HEK293 (cell line): Measurements from ENCODE around the gene PTPRA.
A peak's percentile ranks its signal among the peaks of the same experiment; 100 is the strongest.

Source experiments
- CTCF ChIA-PET: fragments of 350-600 bp; formaldehyde crosslinking; extraction: SDS; loops from one replicate; lab custom pipeline; 2021; ENCODE audit warnings: antibody characterized with exemption; lab: Yijun Ruan, JAX
- POLR2A ChIA-PET: fragments of 300-600 bp; formaldehyde crosslinking; extraction: SDS; loops from one replicate; lab custom pipeline; 2020; ENCODE audit warnings: antibody characterized with exemption, inconsistent platforms; lab: Yijun Ruan, JAX
- H3K27ac ChIP-seq: fragments of 200-500 bp; sonication (Bioruptor generic); 2 replicates; pipeline ENCODE4 v1.5.1; 2014; ENCODE audit warnings: low read depth, low read length, control low read depth, inconsistent platforms; ENCODE audit errors: extremely low read depth
- H3K36me3 ChIP-seq, 2 experiments: fragments of 200-500 bp in 1 of 2; sonication (Bioruptor generic) in 1 of 2; 1 replicate in 1 of 2; 2 replicates in 1 of 2; pipeline ENCODE4 v1.5.1; 2014 to 2017; ENCODE audit warnings: inconsistent platforms in 2 of 2, low read length in 2 of 2; ENCODE audit not compliant: control insufficient read depth in 2 of 2, insufficient read depth in 1 of 2
- H3K4me1 ChIP-seq: fragments of 200-500 bp; sonication (Bioruptor generic); 2 replicates; pipeline ENCODE4 v1.5.1; 2014; ENCODE audit warnings: mild to moderate bottlenecking, low read length, inconsistent platforms; ENCODE audit not compliant: control insufficient read depth, insufficient read depth
- H3K4me3 ChIP-seq: 2 replicates; pipeline ENCODE4 v1.5.1; 2011; ENCODE audit warnings: low read depth, mild to moderate bottlenecking, control low read depth, low read length, moderate library complexity
- H3K9me3 ChIP-seq: fragments of 200-500 bp; sonication (Bioruptor generic); 2 replicates; pipeline ENCODE4 v1.5.1; 2014; ENCODE audit warnings: low read depth, low read length, inconsistent platforms; ENCODE audit not compliant: control insufficient read depth, insufficient read depth
- EGR2 ChIP-seq: fragments of 450-650 bp; formaldehyde crosslinking; IDR thresholded peaks from 2 replicates; pipeline ENCODE4 v1.5.1; 2016; ENCODE audit warnings: low read depth, missing biosample characterization, missing genetic modification characterization
- GLI2 ChIP-seq: fragments of 450-650 bp; formaldehyde crosslinking; IDR thresholded peaks from 2 replicates; pipeline ENCODE4; 2017; ENCODE audit warnings: missing biosample characterization, missing genetic modification characterization, low read depth, borderline replicate concordance
- HOXC10 ChIP-seq: sonication (generic); formaldehyde crosslinking; IDR thresholded peaks from 2 replicates; pipeline ENCODE4 v1.8.1; 2023; ENCODE audit warnings: mild to moderate bottlenecking, missing genetic modification reagents
- KLF1 ChIP-seq: fragments of 450-650 bp; formaldehyde crosslinking; IDR thresholded peaks from 2 replicates; pipeline ENCODE4 v1.5.1; 2016; ENCODE audit warnings: missing biosample characterization, missing genetic modification characterization
- KLF16 ChIP-seq: fragments of 450-650 bp; formaldehyde crosslinking; IDR thresholded peaks from 2 replicates; pipeline ENCODE4 v1.5.1; 2017; ENCODE audit warnings: missing biosample characterization, missing genetic modification characterization
- KLF8 ChIP-seq: fragments of 450-650 bp; formaldehyde crosslinking; IDR thresholded peaks from 2 replicates; pipeline ENCODE4 v1.5.1; 2016; ENCODE audit warnings: missing biosample characterization, missing genetic modification characterization
- SCRT1 ChIP-seq: fragments of 450-650 bp; formaldehyde crosslinking; IDR thresholded peaks from 2 replicates; pipeline ENCODE4 v1.5.1; 2016; ENCODE audit warnings: missing biosample characterization, missing genetic modification characterization, borderline replicate concordance
- SP3 ChIP-seq: fragments of 450-650 bp; formaldehyde crosslinking; IDR thresholded peaks from 2 replicates; pipeline ENCODE4 v1.5.1; 2016; ENCODE audit warnings: missing biosample characterization, missing genetic modification characterization
- ZBTB11 ChIP-seq: fragments of 450-650 bp; formaldehyde crosslinking; conservative IDR thresholded peaks from 2 replicates; pipeline ENCODE4 v1.5.1; 2016; ENCODE audit warnings: low read depth, missing biosample characterization, missing genetic modification characterization
- ZFP41 ChIP-seq: fragments of 450-650 bp; formaldehyde crosslinking; IDR thresholded peaks from 2 replicates; pipeline ENCODE4 v1.5.1; 2016; ENCODE audit warnings: missing biosample characterization, missing genetic modification characterization, borderline replicate concordance
- ZNF112 ChIP-seq: fragments of 450-650 bp; formaldehyde crosslinking; IDR thresholded peaks from 2 replicates; pipeline ENCODE4 v1.5.0; 2017; ENCODE audit warnings: missing biosample characterization, missing genetic modification characterization
- ZNF184 ChIP-seq: fragments of 450-650 bp; IDR thresholded peaks from 2 replicates; pipeline ENCODE4 v1.5.1; 2018; ENCODE audit warnings: missing biosample characterization, mild to moderate bottlenecking, missing genetic modification characterization
- ZNF19 ChIP-seq: fragments of 450-650 bp; formaldehyde crosslinking; IDR thresholded peaks from 2 replicates; pipeline ENCODE4; 2016; ENCODE audit warnings: missing biosample characterization, missing genetic modification characterization, low read depth
- ZNF248 ChIP-seq: fragments of 450-650 bp; formaldehyde crosslinking; IDR thresholded peaks from 2 replicates; pipeline ENCODE4 v1.5.1; 2017; ENCODE audit warnings: missing biosample characterization, missing genetic modification characterization
- ZNF280C ChIP-seq: fragments of 450-650 bp; formaldehyde crosslinking; IDR thresholded peaks from 2 replicates; pipeline ENCODE4 v1.5.1; 2016; ENCODE audit warnings: missing biosample characterization, missing genetic modification characterization
- ZNF366 ChIP-seq: fragments of 450-650 bp; formaldehyde crosslinking; conservative IDR thresholded peaks from 2 replicates; pipeline ENCODE4 v1.5.1; 2016; ENCODE audit warnings: missing biosample characterization, missing genetic modification characterization
- ZNF398 ChIP-seq: fragments of 450-650 bp; formaldehyde crosslinking; IDR thresholded peaks from 2 replicates; pipeline ENCODE4 v1.5.1; 2017; ENCODE audit warnings: missing biosample characterization, missing genetic modification characterization
- ZNF488 ChIP-seq: fragments of 450-650 bp; formaldehyde crosslinking; IDR thresholded peaks from 2 replicates; pipeline ENCODE4 v1.5.1; 2016; ENCODE audit warnings: missing biosample characterization, missing genetic modification characterization
- ZNF514 ChIP-seq: fragments of 450-650 bp; formaldehyde crosslinking; IDR thresholded peaks from 2 replicates; pipeline ENCODE4 v1.5.1; 2016; ENCODE audit warnings: missing biosample characterization, missing genetic modification characterization
- ZNF610 ChIP-seq: fragments of 450-650 bp; formaldehyde crosslinking; IDR thresholded peaks from 2 replicates; pipeline ENCODE4 v1.5.1; 2016; ENCODE audit warnings: missing biosample characterization, missing genetic modification characterization, borderline replicate concordance
- ZNF670 ChIP-seq: fragments of 450-650 bp; formaldehyde crosslinking; IDR thresholded peaks from 2 replicates; pipeline ENCODE4 v1.5.1; 2016; ENCODE audit warnings: missing biosample characterization, missing genetic modification characterization, low read depth
- ZNF76 ChIP-seq: fragments of 450-650 bp; formaldehyde crosslinking; IDR thresholded peaks from 2 replicates; pipeline ENCODE4; 2016; ENCODE audit warnings: low read depth, missing biosample characterization, missing genetic modification characterization, borderline replicate concordance
- ZNF843 ChIP-seq: fragments of 450-650 bp; formaldehyde crosslinking; IDR thresholded peaks from 2 replicates; pipeline ENCODE4 v1.5.1; 2016; ENCODE audit warnings: missing biosample characterization, missing genetic modification characterization
- ZSCAN4 ChIP-seq: fragments of 450-650 bp; formaldehyde crosslinking; IDR thresholded peaks from 2 replicates; pipeline ENCODE4 v1.5.1; 2017; ENCODE audit warnings: missing biosample characterization, missing genetic modification characterization
- ZSCAN5A ChIP-seq: fragments of 450-650 bp; formaldehyde crosslinking; IDR thresholded peaks from 2 replicates; pipeline ENCODE4 v1.5.1; 2016; ENCODE audit warnings: missing biosample characterization, missing genetic modification characterization
- ZXDB ChIP-seq: fragments of 450-650 bp; formaldehyde crosslinking; IDR thresholded peaks from 2 replicates; pipeline ENCODE4 v1.5.1; 2016; ENCODE audit warnings: missing biosample characterization, missing genetic modification characterization

The PTPRA gene

GRCh38 chr20:2872459-2873009, 747 bp upstream of the PTPRA start (continued):
- TF ChIP-seq ZNF398 (tag by site-specific recombination): peak; percentile 45; the same call in 1 of the 2 replicates
- TF ChIP-seq ZXDB (tag by site-specific recombination): no peak
- no peak for TF ChIP-seq GLI2
- peak; percentile 73 for TF ChIP-seq EGR2 (tag by site-specific recombination)
- no peak for TF ChIP-seq ZNF488 (tag by site-specific recombination)
- no peak for TF ChIP-seq ZNF76 (tag by site-specific recombination)
- TF ChIP-seq ZNF843 (tag by site-specific recombination): 0 out of 2 replicates have a peak, but pooled peaks have one; percentile 0
- no peak for TF ChIP-seq SCRT1 (tag by site-specific recombination)
- TF ChIP-seq ZNF670 (tag by site-specific recombination): no peak

- POLR2A ChIA-PET: interaction anchor here (1.0 kb wide), 4 partner anchors 16 to 227 kb away, joined by 3 to 7 read pairs (median 3); partner anchors contain the start of genes PCED1A and VPS16
- CTCF ChIA-PET: no interaction called here
- H3K27ac ChIP-seq: peak overlapping the region; percentile 87
- TF ChIP-seq ZNF514 (tag by site-specific recombination) (no peak), ZNF184 (tag by site-specific recombination) (no peak), ZNF248 (tag by site-specific recombination) (no peak), KLF1 (tag by site-specific recombination) (no peak), SP3 (tag by site-specific recombination) (peak; percentile 36), ZFP41 (no peak), SCRT1 (tag by site-specific recombination) (no peak), KLF8 (tag by site-specific recombination) (peak; percentile 13; the same call in 1 of the 2 replicates), ZSCAN5A (no peak), ZNF76 (tag by site-specific recombination) (no peak), ZNF19 (tag by site-specific recombination) (no peak), ZNF610 (tag by site-specific recombination) (no peak), ZNF366 (tag by site-specific recombination) (no peak), ZNF112 (no peak), ZNF280C (tag by site-specific recombination) (no peak), ZBTB11 (tag by site-specific recombination) (peak; percentile 60; the same call in 1 of the 2 replicates), KLF16 (tag by site-specific recombination) (no peak), ZNF843 (tag by site-specific recombination) (no peak), HOXC10 (CRISPR knock-in tag) (no peak), ZSCAN4 (tag by site-specific recombination) (no peak)
Measured at GRCh38 chr20:2873747-2874041, 413 bp downstream of the PTPRA start.

More at GRCh38 chr20:2873747-2874041, 413 bp downstream of the PTPRA start:
- H3K9me3 ChIP-seq: no peaks in the 10 kb centered on the region
- peaks cover 18% of the 10 kb centered on the region for H3K4me1 ChIP-seq
- peak overlapping the region; percentile 80 for H3K4me3 ChIP-seq
- H3K36me3 ChIP-seq: peaks cover 4 to 7% of the 10 kb centered on the region in 2 experiments; a peak in 2 of 3 replicates
